Frontal cortex (tissue), 4 donors: ENCODE results near the gene PDE4B. TPM values are rescaled to one million over a fixed set of nuclear protein-coding genes. Genes with fewer than 3 reads are reported as not detected.

Experiments
- DNase-seq, 2 donors: peaks; one replicate each; pipeline ENCODE4 v3.0.0; 2012; ENCODE audit warnings: low spot score in 2 of 2
- FAIRE-seq: peaks from 2 replicates; lab custom pipeline; 2012; peaks lifted over from hg19 to GRCh38; lab: Jason Lieb, UNC
- total RNA-seq: library from RNA; depleted of rRNA; stranded (reverse); fragments of >200 nt; gene quantifications from one replicate; pipeline ENCODE4 v1.2.3, GENCODE V29; 2014
- donor health status: control.
- donor health status: control.
- donor health status: control.

The PDE4B gene
- total RNA-seq, 1 donor from 2014 or later: 91.7 TPM

- DNase-seq: no peak
- no peak for FAIRE-seq
These were observed 495.4 kb downstream of the PDE4B start for GRCh38 chr1:66288048-66288447.

- FAIRE-seq (no peak), DNase-seq (no peak)
These were observed 498.3 kb downstream of the PDE4B start for GRCh38 chr1:66290761-66291530.

GRCh38 chr1:66291531-66291864 lies 498.8 kb downstream of the PDE4B start:
- no peak for DNase-seq
- no peak for FAIRE-seq

DNA sequence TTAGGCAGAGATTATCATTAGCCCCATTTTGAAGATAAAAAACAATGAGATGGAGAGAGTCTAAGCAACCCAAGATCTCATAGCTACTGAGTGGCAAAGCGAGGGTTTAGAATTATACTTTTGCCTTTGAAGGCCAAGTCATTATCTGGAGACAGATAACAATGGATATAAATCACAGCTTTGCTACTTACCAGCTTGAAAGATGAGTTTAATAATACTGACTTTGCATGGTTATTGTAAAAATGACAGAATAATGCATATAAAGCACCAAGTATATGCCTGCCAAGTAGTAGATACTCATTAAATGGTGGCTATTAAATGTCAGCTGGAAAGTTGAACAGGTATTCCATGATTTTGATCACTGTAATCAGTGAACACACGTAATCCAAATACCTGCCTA lies 499.6 kb downstream of the PDE4B start:
- FAIRE-seq (no peak), DNase-seq (no peak)

DNA sequence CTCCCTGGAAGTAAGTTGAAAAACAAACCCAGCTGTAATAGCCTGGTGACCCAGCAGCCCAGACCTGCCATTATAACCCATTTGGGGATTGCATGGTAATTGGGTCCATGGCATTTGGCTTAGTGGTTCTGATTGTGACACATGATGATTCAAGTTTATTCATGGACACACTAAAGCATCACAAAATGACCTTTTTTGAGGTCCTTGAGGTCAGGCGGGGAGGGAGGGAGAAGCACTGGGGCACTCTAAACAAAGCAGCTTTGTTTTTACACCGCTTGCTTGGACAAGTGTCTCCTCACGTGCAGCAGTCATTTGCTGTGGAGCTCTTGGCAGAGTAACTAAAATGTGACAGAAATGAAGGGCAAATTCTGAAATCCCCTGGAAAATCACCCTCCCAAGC lies 500.2 kb downstream of the PDE4B start:
- FAIRE-seq: no peak

GRCh38 chr1:66294707-66295370 lies 502.1 kb downstream of the PDE4B start:
- FAIRE-seq (no peak), DNase-seq (no peak)

More for the DNA sequence above, 500.2 kb downstream of the PDE4B start:
- no peak for DNase-seq

DNA sequence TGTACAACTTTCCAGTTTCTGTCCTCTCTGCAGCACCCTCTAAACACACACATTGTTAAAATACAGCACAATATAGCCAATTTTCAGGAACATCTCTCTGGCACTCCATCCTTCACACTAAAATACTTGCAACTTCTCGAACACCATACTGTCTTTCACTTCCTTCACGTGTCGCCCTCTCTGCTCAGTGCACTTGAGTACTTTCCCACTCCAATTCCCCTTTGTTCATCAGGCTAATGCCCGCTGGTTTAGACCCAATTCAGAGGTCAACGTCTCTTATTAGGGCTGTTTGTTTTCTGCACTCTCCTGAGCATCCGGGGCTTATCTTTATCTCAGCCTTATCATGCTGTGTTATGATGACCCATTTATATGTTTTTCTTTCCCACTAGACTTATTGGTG lies 503.1 kb downstream of the PDE4B start:
- FAIRE-seq (no peak), DNase-seq (no peak)

DNA sequence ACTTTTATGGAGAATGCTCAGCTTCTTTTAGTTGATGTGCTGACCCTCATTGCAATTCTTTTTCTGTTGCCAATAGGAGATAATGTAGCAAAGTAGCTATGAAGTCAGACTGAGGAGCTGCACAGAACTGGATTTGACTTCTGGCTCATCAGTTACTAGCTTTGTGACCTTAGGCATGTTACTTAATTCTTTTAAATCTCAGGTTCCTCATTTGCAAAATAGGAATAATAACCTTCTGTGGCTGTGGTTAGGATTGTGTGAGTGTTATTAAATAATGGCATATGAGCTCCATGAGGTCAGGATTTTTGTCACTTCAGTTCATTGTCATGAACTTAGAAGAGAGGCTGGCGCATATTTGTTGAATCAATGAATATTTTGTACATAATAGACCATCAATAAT lies 503.7 kb downstream of the PDE4B start:
- DNase-seq: no peak
- no peak for FAIRE-seq

- DNase-seq: no peak
- FAIRE-seq: no peak
These were observed 504.3 kb downstream of the PDE4B start for GRCh38 chr1:66296951-66297350.

- no peak for DNase-seq
- no peak for FAIRE-seq
These were observed 505.8 kb downstream of the PDE4B start for GRCh38 chr1:66298464-66298863.

DNA sequence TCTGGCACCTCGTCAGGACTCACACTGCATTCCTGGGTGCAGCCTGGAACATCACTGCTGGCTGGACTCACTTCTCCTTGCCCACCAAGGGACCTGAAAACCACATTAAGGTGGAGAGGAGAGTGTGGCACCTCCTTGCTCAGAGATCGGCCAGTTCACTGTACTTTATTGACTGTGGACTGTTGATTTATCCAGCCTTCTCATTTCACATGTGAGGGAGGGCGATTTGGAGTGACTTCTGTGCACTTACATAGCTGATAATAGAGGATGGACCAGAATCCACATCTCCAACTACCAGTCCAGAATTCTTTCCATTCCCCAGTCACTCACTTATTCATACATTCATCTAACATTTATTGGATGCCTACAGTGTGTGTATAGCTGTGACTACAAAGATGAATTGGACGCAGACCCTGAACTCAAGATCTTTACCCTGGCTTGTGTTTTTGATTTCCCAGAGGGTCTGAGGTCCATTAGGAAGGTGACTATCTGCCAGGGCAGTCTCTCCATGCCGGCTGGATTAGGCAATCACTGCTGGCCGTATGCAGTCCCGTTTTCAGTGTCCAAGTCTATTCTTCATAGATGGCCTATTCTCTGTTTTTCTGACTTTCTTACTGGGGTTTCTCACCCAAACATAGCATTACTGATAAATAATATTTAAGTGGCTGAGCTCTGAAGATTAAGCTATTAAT lies 507.7 kb downstream of the PDE4B start:
- FAIRE-seq: no peak

DNA sequence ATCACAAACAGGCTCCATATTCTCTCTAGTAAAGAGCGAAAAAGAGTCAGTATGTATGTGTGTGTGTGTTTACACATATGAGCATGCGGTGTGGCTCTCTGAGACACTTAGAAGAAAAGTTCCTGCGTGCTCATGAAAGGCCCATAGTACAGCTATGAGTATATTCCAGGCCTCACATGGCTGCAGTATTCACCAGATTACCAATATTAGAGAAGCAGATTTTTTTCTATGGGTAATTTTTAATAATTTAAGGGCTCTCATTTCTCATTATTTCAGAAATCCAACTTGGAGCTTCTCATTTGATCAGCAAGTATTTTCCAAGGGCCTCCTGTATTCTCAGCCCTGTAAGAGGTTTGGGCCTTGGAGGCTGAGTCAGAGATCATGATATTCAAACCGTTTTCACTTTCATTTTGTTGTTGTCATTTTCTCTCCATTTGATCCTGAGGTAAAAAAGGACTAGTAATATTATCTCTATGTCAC lies 508.3 kb downstream of the PDE4B start:
- no peak for DNase-seq
- no peak for FAIRE-seq

More for the DNA sequence above, 507.7 kb downstream of the PDE4B start:
- no peak for DNase-seq

DNA sequence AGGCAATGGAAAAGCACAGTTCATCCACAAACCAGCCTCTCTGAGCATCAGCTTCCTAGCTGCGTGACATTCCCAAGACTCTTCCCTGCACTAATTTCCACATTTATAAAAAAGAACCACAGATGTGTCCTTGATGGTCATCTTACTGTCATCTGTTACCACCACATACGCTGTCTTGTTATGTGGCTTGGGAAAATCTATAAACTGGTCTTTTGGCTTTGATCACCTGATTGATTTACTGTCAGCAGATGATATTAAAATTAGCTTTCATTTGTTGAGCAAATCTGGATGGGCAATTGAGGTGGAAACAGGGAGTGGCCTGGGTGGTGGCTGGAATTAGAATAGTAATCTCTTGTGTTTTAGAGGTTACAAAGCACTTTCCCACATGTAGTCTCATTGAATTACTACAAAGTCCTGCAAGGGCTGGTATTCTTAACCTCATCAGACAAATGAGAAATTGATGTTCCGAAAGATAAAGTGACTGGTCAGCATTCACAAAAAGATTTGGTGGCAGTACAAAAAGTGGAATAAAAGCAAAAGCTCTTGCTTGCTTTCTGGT lies 509.6 kb downstream of the PDE4B start:
- FAIRE-seq: no peak
- DNase-seq: no peak

GRCh38 chr1:66302815-66303214 lies 510.1 kb downstream of the PDE4B start:
- FAIRE-seq: no peak

GRCh38 chr1:66303646-66304045 lies 511.0 kb downstream of the PDE4B start:
- no peak for DNase-seq

More at GRCh38 chr1:66302815-66303214, 510.1 kb downstream of the PDE4B start:
- DNase-seq: no peak

DNA sequence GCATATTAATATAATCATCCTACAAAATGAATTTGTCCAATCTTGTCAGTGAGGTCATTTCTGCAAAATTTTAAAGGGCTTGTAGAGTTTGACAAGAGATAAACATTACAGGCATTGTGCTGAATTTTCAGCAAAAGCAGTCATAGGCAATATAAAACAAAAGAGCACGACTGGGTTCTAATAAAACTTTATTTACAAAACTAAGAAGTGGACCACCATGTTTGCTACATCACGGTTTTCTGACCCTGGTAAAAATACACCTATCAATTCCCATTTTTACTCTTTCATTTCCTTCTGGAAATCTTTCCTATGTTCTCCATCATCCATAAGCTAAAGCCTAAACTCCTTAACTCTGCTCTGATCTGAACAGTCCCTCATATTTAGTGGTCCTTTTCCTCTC lies 511.4 kb downstream of the PDE4B start:
- DNase-seq: no peak
- no peak for FAIRE-seq

More at GRCh38 chr1:66303646-66304045, 511.0 kb downstream of the PDE4B start:
- no peak for FAIRE-seq

DNA sequence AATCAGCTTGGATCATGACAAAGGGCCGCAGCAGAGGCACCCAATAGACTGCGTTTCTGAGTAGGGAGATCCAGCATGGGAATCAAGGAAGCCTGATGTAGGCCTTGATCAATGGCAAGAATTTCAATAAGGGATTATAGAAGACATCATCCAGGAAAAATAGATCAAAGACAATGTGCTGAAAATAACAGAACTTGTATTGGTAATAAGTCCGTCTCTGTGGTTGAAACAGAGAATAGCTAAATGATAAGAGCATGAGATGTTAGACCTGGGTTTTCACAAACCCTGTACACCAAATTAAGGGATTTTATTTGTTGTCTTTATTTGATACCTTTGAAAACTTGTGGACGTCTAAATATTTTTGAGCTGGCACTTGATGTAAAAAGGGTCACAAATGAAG lies 513.2 kb downstream of the PDE4B start:
- DNase-seq (no peak), FAIRE-seq (no peak)

GRCh38 chr1:66309006-66309741 lies 516.5 kb downstream of the PDE4B start:
- no peak for FAIRE-seq
- no peak for DNase-seq

DNA sequence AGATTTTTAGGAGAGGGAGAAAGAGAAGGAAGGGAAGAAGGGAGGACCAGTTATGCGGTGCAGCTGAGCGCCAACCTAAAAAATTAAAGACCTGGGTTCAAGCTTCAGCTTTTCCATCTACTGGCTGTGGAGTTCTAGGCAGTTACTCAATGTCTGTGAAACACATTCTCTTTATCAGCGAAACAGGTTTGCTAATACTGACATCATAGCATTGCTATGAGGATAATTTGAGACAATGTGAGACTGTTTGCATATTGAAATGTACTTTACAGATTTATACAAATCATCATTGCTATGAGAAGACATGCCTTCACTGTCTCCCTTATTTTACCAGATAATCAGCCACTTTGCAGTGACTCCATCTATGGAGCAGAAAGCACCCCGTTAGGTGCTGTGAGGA lies 518.4 kb downstream of the PDE4B start:
- FAIRE-seq (no peak), DNase-seq (no peak)

DNA sequence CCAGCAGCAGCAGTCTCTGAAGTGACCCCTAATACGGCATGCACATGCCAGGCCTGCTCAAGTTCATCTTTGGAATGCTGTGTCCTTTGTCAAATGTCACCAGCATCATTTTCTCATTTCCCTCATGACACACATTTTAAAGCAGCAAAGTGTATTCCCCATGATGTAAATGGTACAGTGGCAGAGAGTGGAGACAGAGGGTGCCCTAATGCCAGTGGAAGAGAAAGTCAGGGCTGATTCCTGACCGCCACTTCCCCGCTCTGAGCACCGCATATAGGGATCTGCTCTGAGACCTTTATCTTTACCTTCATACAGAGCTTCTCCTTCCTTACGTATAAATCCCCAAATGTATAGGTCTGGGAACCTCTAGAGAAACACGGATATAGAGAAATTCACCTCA lies 518.9 kb downstream of the PDE4B start:
- FAIRE-seq: no peak
- no peak for DNase-seq
